DMS53 treated with DMSO at 0.1 percent for 48 hours (cell line): ENCODE results near the gene DRD1.

Experiments
- DNase-seq: peaks from one replicate; lab custom pipeline; 2025; ENCODE audit not compliant: unreplicated experiment; lab: John Stamatoyannopoulos, UW

DRD1 gene

DNA sequence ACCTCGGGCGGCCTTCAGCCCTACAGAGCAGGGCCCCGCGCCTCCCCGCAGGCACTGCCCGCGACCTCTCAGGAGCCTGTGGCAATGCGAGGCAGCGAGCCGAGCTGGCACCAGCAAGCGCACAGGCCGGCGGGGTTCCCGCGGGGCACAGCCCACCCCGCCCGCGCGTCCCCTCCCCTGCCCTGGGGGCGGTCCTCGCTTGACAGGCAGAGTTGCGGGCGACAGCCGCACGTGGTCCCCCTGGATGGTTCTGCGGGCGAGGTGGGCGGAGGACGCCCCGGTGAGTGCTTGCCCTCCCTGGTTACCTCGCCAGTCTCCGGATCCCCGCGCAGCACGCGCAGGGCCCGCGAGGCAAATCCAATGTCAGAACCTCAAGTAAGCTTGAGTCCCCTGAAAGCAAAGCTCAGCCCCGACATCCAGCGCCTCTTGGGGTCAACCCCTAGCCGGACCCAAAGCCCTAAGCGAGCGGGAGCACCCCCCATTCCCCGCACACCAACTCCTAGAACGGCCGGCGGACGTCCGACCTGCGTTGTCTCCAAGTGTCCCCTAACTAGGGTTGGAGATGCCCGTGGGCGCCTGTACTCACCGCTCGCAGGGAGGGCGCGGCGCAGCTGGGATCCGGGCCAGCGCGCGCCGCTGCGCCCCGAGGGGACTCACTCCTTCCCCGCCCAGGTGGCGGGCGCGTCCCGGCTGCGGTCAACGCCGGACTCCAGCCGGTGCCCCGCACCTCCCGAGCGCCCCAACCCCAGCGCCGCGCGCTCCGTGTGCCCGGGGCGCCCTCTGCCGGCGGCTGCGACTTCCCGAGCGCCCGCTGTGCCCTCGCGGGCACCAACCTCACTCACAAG, at the start of gene DRD1:
Gene DRD1 (minus strand): TSS at position 123 of the 845 bp plus-strand sequence. CDS start 1,083 bp downstream, outside the sequence.
- DNase-seq = peak; percentile 26

DNA sequence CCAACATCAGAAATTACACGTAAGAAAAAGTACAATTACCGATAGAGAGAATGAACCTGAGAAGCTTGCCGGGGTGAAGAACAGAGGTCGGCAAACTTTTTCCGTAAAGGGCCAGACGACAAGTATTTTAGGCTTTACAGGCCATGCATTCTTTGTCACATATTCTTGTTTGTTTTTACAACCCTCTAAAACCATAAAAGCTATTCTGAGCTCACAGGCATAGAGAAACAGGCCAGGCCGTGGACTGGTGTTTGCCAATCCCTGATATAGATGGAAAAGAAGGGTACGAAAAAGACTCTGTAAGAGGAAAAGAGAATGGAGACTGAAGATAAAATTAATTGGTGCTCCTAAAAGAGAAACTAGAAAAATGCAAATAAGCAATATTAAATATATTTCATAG, 49.7 kb upstream of the DRD1 start:
- DNase-seq = no peak

DNA sequence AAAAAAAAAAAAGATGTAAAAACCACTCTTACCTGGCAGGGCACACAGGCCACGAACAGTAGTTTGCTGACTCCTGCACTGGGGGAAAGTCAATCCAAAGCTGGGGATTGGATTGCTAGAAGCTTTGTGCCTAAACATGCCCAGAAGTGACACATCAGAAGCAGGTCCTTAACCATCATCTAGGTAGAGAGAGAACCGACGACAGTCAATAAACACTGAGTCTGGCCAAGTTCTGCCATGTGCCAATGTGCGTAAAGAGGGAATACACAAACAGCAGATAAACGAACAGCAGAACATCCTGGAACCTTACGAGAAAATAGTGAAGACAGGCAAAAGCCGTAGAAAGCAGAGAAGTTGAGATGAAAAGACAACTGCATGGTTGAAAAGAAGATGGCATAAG, 49.3 kb upstream of the DRD1 start:
- DNase-seq = no peak

GRCh38 chr5:175491223-175491622, 47.2 kb upstream of the DRD1 start:
- DNase-seq = no peak

- no peak for DNase-seq
Measured at GRCh38 chr5:175489693-175490443, 45.9 kb upstream of the DRD1 start.

- DNase-seq = no peak
Measured at GRCh38 chr5:175487514-175488222, 43.7 kb upstream of the DRD1 start.

- DNase-seq = no peak
Measured at GRCh38 chr5:175485631-175486030, 41.6 kb upstream of the DRD1 start.

GRCh38 chr5:175484829-175485228, 40.8 kb upstream of the DRD1 start:
- no peak for DNase-seq

DNA sequence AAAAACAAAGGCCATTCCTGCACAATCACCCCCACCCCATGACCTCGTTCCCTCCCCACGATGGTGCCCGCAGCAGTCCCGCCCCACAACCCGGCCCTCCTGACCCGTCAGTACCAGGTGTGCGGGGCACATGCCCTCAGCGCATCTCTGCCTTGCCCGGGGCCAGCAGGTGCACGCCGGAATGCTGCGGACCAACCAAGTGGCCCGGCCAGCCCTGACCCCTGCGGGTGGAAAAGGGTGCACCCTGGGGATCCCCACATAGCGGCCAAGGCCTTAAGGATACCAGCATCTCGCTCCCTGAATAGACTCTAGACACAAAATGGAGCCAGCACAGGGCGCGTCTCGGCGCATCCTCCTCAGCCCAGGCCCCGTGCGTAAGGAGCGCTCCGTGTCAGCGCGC, 40.3 kb upstream of the DRD1 start:
- no peak for DNase-seq

DNA sequence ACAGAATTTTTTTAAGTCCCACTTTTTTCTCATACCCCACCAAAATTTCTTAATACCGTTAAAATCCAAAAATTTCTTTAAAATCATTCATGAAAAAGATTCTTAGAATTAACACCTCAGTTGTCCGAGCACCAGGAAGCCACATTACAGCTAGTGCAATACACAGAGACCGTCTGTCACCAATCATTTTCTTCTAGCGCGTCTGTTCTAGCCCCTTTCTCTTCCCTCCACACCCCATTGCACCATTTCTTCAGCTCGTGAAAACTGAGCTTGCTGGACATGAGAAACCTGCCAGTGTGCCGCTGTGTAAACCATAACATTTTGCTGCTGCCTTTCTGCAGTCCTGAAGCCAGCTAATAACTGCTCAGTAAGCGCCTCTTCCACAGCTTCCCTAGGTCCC, 39.4 kb upstream of the DRD1 start:
- no peak for DNase-seq

DNA sequence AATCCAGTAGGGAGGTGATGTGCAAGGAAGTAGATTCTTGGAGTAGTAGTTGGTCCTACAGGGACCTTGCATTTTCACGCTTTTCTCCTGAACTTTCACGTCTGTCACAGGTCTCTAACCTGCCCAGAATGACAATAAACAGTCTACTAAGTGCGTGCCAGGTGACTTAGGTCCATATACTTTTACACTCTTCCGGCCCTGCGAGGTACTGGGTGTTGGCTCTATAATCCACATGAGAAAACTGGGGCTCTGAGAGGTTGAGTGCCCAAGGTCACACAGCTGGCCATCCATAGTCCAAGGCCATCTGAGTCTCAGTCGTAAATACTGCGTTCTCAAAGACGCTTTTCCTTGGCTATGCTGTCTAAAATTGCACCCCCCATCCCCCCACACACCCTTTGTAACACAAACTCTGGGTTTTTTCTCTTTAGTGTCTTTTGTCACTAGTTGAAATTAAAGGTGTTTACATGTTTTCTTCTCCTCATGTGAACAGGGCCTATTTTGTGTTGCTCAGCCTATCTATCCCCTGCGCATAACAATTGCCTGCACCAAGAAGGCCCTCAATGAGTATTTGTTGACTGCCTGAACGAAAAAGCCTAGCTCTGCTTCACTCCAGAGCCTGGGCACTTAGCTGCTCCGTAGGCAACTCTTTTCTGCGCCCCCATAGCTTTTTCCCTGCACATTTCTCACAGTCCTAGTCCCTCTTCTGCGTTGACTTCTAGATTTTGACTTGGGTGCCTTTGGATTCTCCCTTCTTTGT, 35.3 kb upstream of the DRD1 start:
- DNase-seq = peak; percentile 8

DNA sequence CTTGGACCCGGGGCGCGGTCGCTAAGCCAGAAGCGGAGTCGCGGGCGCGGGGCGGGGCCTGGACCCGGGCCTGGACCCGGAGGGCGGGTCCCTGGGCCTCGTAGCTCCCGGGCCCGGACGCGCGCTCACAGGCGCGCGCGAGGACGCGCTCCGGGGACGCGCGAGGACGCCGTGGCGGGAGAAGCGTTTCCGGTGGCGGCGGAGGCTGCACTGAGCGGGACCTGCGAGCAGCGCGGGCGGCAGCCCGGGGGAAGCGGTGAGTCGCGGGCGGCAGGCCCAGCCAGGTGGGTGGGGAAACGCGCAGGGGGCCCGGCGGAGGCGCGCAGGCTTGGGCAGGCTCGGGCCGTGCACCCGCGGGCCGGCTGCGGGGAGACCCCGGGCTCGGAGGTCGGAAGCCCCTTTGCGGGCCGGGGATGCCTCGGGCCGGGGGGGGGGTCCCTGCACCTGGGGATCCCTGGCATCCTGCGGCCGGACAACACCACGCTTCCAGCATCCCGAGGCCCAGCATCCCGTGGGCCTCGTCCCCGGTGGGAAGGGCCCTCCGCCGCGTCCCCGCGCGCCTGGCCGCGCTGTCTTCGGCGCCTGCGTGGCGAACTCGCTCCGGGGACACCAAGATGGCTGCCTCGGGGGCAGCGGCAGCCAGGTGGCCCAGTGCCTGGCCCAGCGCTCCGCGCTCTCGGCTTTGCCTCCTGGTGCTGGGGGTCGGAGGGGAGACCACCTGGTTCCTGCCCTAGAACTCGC, 34.6 kb upstream of the DRD1 start, which contains the start of gene SFXN1:
Gene SFXN1 (plus strand): TSS at position 177 of the 741 bp plus-strand sequence. CDS start 13,544 bp downstream, outside the sequence.
- DNase-seq = peak; percentile 70

- no peak for DNase-seq
Measured at GRCh38 chr5:175478008-175478383, 34.0 kb upstream of the DRD1 start.

- no peak for DNase-seq
Measured at GRCh38 chr5:175477440-175477839, 33.5 kb upstream of the DRD1 start.

GRCh38 chr5:175475248-175475647, 31.3 kb upstream of the DRD1 start:
- no peak for DNase-seq

GRCh38 chr5:175472378-175472777, 28.4 kb upstream of the DRD1 start:
- no peak for DNase-seq

GRCh38 chr5:175471628-175472027, 27.6 kb upstream of the DRD1 start:
- DNase-seq = no peak

GRCh38 chr5:175471196-175471595, 27.2 kb upstream of the DRD1 start:
- no peak for DNase-seq

GRCh38 chr5:175470781-175471180, 26.8 kb upstream of the DRD1 start:
- DNase-seq = no peak

GRCh38 chr5:175469916-175470315, 25.9 kb upstream of the DRD1 start:
- no peak for DNase-seq
